IPS-15b (cell line): Measurements from ENCODE around the gene BRSK2.

Experiments
- H3K27me3 ChIP-seq: one replicate; pipeline ENCODE4 v1.6.1; 2013; ENCODE audit warnings: low read length; ENCODE audit not compliant: control insufficient read depth, insufficient read depth
- H3K36me3 ChIP-seq: one replicate; pipeline ENCODE4 v1.6.1; 2013; ENCODE audit warnings: low read length; ENCODE audit not compliant: control insufficient read depth, insufficient read depth
- H3K4me1 ChIP-seq: one replicate; pipeline ENCODE4 v1.6.1; 2013; ENCODE audit warnings: mild to moderate bottlenecking, low read length; ENCODE audit not compliant: control insufficient read depth, insufficient read depth
- H3K4me3 ChIP-seq: one replicate; pipeline ENCODE4 v1.5.1; 2013; ENCODE audit warnings: low read depth, low read length
- H3K9ac ChIP-seq: one replicate; pipeline ENCODE4 v1.6.1; 2013; ENCODE audit warnings: low read depth, mild to moderate bottlenecking, low read length
- H3K9me3 ChIP-seq: one replicate; pipeline ENCODE4 v1.6.1; 2013; ENCODE audit warnings: mild to moderate bottlenecking, low read length; ENCODE audit not compliant: control insufficient read depth, insufficient read depth

The BRSK2 gene

DNA sequence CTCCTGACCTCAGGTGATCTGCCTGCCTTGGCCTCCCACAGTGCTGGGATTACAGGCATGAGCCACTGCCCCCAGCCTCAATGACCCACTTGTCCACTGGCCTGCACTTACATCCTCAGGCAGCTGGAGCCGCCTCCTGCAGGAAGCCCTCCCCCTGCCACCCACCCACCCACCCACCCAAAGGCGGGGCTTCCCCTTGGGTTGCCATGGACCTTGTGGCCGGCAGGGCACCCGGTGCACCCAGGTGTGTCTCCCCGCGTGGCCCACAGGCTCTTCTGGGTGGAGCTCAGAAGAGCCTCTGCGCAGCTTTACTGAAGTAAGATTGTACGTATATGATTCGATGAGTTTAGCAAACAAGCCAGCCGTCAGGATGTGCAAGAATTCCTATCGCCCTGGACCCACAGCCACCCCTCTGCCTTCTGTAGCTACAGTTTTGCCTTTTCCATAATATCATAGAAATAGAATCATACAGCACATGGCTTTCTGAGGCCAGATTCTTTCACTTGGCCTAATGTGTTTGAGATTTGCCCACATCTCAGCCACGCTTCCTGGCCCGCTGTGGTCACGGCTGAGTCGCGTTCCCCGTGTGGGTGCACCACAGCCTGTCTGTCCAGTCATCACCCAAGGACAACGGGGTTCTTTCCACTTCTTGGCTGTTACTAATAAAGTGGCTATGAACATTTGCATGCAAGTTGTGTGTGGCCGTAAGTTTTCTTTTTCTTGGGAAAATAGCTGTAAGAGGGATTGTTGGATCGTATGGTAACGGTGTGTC lies 5.3 kb upstream of the BRSK2 start:
- H3K4me3 ChIP-seq: no peak overlapping the region
- peaks cover 2% of the 10 kb centered on the region for H3K4me1 ChIP-seq
- no peaks in the 10 kb centered on the region for H3K9me3 ChIP-seq
- peaks cover 2% of the 10 kb centered on the region for H3K27me3 ChIP-seq
- H3K9ac ChIP-seq: no peak overlapping the region
- no peaks in the 10 kb centered on the region for H3K36me3 ChIP-seq

DNA sequence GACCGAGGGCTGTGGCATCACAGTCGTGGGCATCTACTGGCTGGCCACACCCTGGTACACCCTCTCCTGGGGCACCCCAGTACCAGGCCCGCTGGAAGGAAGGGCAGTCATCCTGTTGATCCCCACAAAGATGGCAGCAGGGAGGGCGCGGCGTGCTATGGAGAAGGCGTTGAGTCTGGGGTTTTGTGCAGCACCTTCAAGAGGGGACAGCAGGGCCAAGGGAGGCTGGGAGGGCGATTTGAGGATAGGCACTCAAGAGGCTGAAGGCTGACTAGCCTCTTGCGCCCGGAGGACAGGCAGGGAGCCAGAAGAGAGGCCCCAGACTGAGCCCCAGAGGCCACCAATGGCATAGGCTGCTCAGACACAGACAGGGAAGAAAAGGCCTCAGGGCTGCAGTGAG lies 2.2 kb upstream of the BRSK2 start:
- Histone ChIP-seq H3K36me3 (no peaks in the 10 kb centered on the region), H3K9ac (no peak overlapping the region), H3K27me3 (peaks cover 2% of the 10 kb centered on the region), H3K4me3 (no peak overlapping the region), H3K4me1 (peaks cover 2% of the 10 kb centered on the region), H3K9me3 (no peaks in the 10 kb centered on the region)

DNA sequence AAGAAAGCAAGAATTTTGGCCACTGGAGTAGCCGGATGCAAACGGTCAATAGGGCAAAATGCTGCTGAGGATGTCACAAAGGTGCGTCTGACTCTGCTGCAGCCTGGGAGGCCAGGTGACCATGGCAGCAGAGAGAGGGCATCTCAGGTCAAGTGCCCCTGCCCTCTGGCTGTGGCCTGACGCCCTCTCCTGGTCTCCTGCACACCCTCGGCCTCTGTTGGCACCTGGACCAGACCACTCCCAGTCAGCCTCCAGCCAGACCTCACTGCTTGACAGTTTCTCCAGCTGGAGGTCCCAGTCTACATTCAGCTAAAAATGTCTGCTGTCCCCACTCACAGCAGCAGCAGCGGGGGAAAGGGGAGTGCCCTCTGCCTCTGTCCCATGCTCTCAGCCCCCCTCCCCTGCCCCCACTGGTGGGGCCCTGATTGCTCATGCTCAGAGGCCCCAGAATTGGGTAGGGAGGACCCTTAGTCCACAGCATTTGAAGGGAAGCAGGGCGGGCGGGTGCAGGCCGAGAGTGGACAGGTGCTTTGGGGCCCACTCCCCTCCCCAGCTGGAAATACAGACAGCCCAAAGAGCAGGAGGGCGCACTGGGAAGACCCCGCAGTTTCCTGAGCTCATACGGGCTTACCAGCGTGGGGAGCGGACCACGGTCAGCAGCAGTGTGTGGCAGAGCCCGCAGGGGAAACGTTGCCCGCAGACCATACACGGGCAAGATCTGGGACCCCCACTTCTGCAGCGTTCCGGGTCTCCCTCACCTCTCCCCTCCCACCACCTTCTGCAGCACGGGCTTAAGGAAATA lies 1.6 kb upstream of the BRSK2 start:
- peaks cover 2% of the 10 kb centered on the region for H3K27me3 ChIP-seq
- H3K4me1 ChIP-seq: peaks cover 2% of the 10 kb centered on the region
- peak overlapping the region; percentile 24 for H3K9ac ChIP-seq
- H3K9me3 ChIP-seq: no peaks in the 10 kb centered on the region
- H3K36me3 ChIP-seq: no peaks in the 10 kb centered on the region
- H3K4me3 ChIP-seq: peak overlapping the region; percentile 66

DNA sequence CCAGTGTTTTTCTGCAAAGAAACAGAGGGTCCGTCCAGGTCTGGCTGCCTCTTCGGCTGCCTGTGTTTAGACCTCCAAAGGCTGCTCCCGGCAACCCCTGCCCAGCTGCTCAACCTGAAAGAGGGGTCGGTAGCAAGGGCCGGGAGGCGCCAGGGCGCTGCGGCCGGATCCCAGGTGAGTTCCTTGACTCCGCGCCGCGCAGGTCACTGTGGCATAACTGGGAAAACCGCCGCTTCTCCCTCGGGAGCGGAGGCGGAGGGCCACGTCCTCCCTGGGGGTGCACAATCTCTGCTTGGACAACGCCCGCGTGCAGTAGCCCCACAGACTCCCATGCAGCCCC lies 1.0 kb upstream of the BRSK2 start:
- peak overlapping the region; percentile 24 for H3K9ac ChIP-seq
- peaks cover 2% of the 10 kb centered on the region for H3K4me1 ChIP-seq
- peaks cover 2% of the 10 kb centered on the region for H3K27me3 ChIP-seq
- H3K36me3 ChIP-seq: no peaks in the 10 kb centered on the region
- no peaks in the 10 kb centered on the region for H3K9me3 ChIP-seq
- H3K4me3 ChIP-seq: peak overlapping the region; percentile 66

DNA sequence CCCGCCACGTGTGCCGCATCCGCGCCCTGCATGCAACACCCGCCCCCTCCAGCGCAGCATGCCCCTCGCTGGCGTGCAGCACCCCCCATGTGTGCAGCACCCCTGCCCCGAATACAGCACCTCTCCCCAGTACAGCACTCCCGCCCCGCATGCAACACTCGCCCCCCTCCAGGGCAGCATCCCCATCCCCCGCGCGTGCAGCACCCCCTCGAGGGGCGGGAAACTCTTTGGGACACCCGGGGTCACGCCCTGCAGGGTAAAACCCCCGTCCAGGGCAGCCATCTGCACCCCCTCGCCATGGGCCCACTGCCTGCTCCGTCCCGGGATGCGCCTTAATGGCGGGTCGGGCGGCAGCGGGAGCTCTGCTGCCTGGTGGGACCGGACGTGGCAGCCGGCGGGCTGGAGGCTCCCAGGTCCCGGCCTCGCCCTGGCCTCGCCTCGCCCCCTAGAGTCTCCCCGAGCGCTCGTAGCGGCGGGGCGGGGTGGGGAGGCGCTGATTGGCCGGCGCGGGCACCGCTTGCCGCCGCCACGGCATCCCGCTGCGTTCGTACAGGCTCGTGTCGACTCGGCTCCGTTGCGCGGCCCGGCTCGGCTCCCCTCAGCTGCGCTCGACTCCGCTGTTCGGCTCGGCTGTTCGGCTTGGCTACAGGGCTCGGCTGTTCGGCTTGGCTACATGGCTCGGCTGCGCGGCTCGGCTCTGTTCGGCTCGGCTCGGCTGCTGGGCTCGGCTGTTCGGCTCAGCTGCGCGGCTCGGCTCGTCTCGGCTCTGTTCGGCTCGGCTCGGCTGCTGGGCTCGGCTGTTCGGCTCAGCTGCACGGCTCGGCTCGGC lies 417 bp upstream of the BRSK2 start:
- H3K4me3 ChIP-seq: peak overlapping the region; percentile 66
- H3K9ac ChIP-seq: peak overlapping the region; percentile 24
- H3K36me3 ChIP-seq: no peaks in the 10 kb centered on the region
- no peaks in the 10 kb centered on the region for H3K9me3 ChIP-seq
- peaks cover 2% of the 10 kb centered on the region for H3K4me1 ChIP-seq
- H3K27me3 ChIP-seq: peaks cover 2% of the 10 kb centered on the region

DNA sequence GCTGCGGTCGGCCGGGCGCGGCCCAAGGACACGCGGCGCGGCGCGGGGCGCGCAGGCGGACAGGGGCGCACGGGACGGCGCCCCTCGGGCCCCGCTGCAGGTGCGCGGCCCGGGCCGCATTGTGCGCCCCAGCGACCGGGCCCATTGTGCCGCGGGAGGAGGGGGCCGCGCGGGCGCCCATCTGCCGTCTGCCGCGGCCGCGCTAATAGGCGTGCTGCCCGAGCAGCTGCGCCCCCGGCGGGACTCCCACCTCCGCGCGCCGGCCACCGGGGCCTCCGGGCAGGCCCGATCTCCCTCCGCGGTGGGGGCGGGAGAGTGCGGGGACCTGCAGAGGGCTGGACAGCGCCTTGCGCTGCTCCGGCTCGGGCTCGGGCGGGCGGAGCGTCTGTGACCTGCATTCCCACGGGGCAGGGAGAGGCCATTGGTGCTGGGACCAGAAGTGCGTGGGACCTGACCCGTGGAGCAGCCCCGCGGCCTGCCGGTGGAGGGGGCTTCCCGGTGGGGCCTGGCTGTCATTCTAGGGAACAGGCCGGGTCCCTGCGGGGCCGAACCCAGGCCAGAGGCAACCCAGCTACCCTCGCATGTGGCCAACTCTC lies 933 bp downstream of the BRSK2 start:
- Histone ChIP-seq H3K9ac (peak overlapping the region; percentile 47), H3K9me3 (no peaks in the 10 kb centered on the region)

DNA sequence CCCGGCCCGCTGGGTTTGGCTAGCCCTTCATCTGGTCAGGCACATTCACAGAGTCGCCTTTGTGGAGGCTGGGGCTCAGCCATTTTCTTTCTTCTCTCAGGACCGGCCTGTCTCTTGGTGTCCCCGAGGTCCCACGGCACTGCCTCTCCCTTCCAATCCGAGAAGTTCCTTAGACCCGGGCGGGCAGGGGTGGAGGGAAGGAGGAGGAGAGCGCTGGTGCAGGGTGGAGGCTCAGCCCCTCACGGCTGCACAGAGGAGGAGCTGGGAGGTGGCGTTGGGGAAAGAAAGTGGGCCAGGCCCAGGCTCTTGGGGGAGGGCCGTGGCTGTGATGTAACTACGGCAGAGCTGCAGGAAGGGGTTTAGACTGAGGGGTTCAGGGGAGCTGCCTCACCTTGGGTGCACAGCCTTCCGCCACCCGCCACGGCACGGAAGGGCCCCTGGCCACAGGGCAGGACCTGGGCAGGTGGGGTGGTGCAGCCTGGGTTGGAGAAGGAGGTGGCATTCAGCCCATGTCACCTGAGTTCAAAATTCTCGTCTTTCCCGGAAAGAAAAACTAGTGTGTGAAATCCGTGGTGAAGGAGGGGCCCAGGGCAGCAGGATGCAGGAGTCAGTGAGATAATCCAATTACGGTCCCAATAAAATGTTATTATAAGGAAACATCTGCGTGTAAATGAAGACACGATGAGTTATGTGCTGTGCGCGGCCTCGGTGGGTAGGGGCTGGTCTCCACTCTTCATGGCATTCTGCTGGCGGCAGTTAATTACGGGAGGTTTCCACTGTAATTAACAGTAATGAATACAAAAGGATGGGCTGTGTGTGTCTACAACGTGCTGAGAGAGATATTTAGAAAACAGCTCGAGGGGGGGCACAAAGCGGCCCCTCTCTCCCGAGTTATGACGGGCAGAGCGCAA lies 1.7 kb downstream of the BRSK2 start:
- Histone ChIP-seq H3K4me1 (peaks cover 2% of the 10 kb centered on the region), H3K9ac (peak overlapping the region; percentile 47), H3K4me3 (peak overlapping the region; percentile 56), H3K36me3 (no peaks in the 10 kb centered on the region), H3K27me3 (peaks cover 2% of the 10 kb centered on the region), H3K9me3 (no peaks in the 10 kb centered on the region)

More for the DNA sequence above, 933 bp downstream of the BRSK2 start:
- peaks cover 2% of the 10 kb centered on the region for H3K27me3 ChIP-seq
- peak overlapping the region; percentile 56 for H3K4me3 ChIP-seq
- H3K4me1 ChIP-seq: peaks cover 2% of the 10 kb centered on the region
- no peaks in the 10 kb centered on the region for H3K36me3 ChIP-seq

DNA sequence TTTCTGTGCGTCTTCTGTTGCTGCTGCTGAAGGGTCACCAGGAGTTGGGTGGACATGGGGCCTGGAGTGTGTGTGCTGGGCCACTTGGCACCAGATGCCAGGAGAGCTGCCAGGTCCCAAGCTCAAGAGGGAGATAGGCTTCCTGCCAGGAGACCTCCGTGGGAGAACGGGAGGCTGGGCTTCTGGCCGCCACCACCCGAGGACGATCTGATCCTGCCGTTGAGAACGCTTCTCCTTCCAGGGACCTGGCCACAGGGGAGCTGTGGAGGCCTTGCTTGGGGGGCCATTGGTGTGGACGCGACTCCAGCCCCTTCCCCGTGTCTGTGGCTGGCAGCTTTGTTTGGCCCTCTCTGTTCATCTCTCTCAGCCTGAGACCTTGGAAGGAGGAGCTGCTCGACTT lies 2.4 kb downstream of the BRSK2 start:
- H3K27me3 ChIP-seq: peaks cover 2% of the 10 kb centered on the region
- H3K9ac ChIP-seq: no peak overlapping the region
- peaks cover 2% of the 10 kb centered on the region for H3K4me1 ChIP-seq
- no peaks in the 10 kb centered on the region for H3K9me3 ChIP-seq
- H3K36me3 ChIP-seq: no peaks in the 10 kb centered on the region
- no peak overlapping the region for H3K4me3 ChIP-seq

DNA sequence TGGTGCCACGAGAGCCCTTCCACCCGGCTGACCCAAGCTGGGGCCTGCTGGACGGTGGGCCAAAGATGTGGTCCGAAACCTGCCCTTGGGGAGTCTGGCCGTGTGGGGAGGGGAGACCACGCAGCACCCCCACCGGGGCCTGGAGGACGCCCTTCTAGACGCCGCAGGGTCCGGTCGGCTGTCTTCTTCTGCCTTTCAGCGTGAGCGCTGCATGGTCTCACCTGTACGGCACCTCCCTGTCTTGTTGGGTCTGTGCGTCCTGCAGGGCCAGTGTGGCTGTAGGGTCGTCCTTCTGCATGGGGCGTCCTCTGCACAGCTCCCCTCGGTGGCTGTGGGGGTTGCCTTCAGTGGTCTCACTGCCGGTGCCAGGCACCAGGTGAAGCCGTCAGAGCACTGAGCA lies 2.8 kb downstream of the BRSK2 start:
- Histone ChIP-seq H3K36me3 (no peaks in the 10 kb centered on the region), H3K9me3 (no peaks in the 10 kb centered on the region), H3K9ac (no peak overlapping the region), H3K4me3 (no peak overlapping the region), H3K27me3 (peaks cover 2% of the 10 kb centered on the region), H3K4me1 (peaks cover 2% of the 10 kb centered on the region)

DNA sequence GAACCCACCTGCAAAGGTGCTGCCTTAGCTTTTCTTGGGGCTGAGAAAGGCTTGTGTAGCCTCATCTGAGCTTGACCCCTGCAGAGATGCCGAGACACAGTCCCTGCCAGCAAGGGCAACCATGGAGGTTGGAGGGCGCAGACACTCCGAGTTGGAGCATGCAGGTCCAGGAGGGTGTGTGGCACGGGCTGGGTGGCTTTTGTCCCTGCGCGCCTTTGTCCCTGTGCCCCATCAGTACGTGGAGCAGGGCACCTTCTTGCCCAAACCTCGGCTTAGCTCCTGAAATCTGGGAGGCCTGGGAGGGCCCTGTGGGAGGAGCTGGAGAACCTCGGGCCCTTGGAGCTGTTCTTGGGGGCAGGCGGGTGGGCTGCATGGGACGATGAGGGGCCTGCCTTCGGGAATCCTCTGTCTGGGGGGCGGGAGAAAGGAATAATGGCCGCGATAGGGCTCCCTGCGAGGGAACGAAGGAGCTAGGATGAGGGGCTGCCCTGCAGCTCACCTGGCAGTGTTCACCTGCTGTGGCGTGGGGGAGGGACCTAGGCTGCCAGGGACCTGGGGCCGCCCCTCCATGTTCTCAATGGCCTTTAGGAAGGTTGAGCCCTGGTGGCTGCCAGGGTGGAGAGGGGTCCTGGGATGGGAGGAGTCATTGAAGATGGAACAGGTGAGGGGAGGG lies 3.4 kb downstream of the BRSK2 start:
- Histone ChIP-seq H3K4me1 (no peaks in the 10 kb centered on the region), H3K9ac (no peak overlapping the region), H3K36me3 (no peaks in the 10 kb centered on the region), H3K9me3 (no peaks in the 10 kb centered on the region), H3K4me3 (no peak overlapping the region), H3K27me3 (peaks cover under 1% of the 10 kb centered on the region)
